Neuronal stem cell (in vitro differentiated cells): ENCODE data around the gene TBX5.
A peak's percentile ranks its signal among the peaks of the same experiment; 100 is the strongest.

Experiments
- DNase-seq: peaks from one replicate; pipeline ENCODE4 v3.0.0-alpha.2; 2013; ENCODE audit warnings: low spot score
- H2AFZ ChIP-seq: one replicate; pipeline ENCODE4 v1.6.1; 2013; ENCODE audit warnings: mild to moderate bottlenecking, low read length, inconsistent platforms
- H2AK5ac ChIP-seq: 2 replicates; pipeline ENCODE4 v1.6.1; 2013; ENCODE audit warnings: low read depth, mild to moderate bottlenecking, inconsistent platforms, low read length, moderate library complexity, mixed read lengths
- H2BK120ac ChIP-seq: 2 replicates; pipeline ENCODE4 v1.6.1; 2013; ENCODE audit warnings: low read depth, mild to moderate bottlenecking, inconsistent platforms, low read length, moderate library complexity, mixed read lengths
- H2BK12ac ChIP-seq: one replicate; pipeline ENCODE4 v1.6.1; 2013; ENCODE audit warnings: low read length, inconsistent platforms
- H2BK15ac ChIP-seq: 2 replicates; pipeline ENCODE4 v1.6.1; 2013; ENCODE audit warnings: mild to moderate bottlenecking, low read length, inconsistent platforms, mixed read lengths
- H2BK5ac ChIP-seq: one replicate; pipeline ENCODE4 v1.6.1; 2013; ENCODE audit warnings: inconsistent platforms, mild to moderate bottlenecking, low read length, moderate library complexity
- H3K14ac ChIP-seq: one replicate; pipeline ENCODE4 v1.6.1; 2013; ENCODE audit warnings: low read length, inconsistent platforms
- H3K18ac ChIP-seq: 2 replicates; pipeline ENCODE4 v1.6.1; 2013; ENCODE audit warnings: low read length, inconsistent platforms
- H3K23ac ChIP-seq: 2 replicates; pipeline ENCODE4 v1.6.1; 2013; ENCODE audit warnings: low read depth, mild to moderate bottlenecking, mixed read lengths, low read length, inconsistent platforms; ENCODE audit not compliant: poor library complexity
- H3K27ac ChIP-seq: replicated peaks from 3 replicates; pipeline ENCODE4 v1.5.1; 2013; ENCODE audit warnings: low read length, inconsistent platforms
- H3K27me3 ChIP-seq, 3 experiments: 2 replicates each; pipeline ENCODE4 v1.6.1; 2013; ENCODE audit warnings: low read length in 3 of 3, mild to moderate bottlenecking in 2 of 3, inconsistent platforms in 1 of 3, low read depth in 1 of 3, mixed read lengths in 1 of 3, moderate library complexity in 1 of 3; ENCODE audit not compliant: control insufficient read depth in 3 of 3, insufficient read depth in 3 of 3
- H3K36me3 ChIP-seq, 2 donors: replicated peaks in 1 of 2; 2 replicates each; pipeline ENCODE4 v1.6.1; 2013; ENCODE audit warnings: low read length in 2 of 2; ENCODE audit not compliant: control insufficient read depth in 2 of 2, insufficient read depth in 2 of 2
- H3K4ac ChIP-seq: 2 replicates; pipeline ENCODE4 v1.6.1; 2013; ENCODE audit warnings: inconsistent platforms, mild to moderate bottlenecking, low read length, moderate library complexity
- H3K4me1 ChIP-seq, 2 donors: 1 replicate in 1 of 2; 2 replicates in 1 of 2; pipeline ENCODE4 v1.6.1; 2013; ENCODE audit warnings: low read length in 2 of 2, low read depth in 1 of 2; ENCODE audit not compliant: control insufficient read depth in 2 of 2, insufficient read depth in 1 of 2
- H3K4me2 ChIP-seq: one replicate; pipeline ENCODE4 v1.6.1; 2013; ENCODE audit warnings: mild to moderate bottlenecking, low read length, inconsistent platforms; ENCODE audit not compliant: insufficient read depth, poor library complexity, severe bottlenecking
- H3K4me3 ChIP-seq, 2 donors: 2 replicates each; pipeline ENCODE4 v1.5.1; 2013; ENCODE audit warnings: low read length in 2 of 2, mild to moderate bottlenecking in 2 of 2, inconsistent platforms in 1 of 2, moderate library complexity in 1 of 2
- H3K79me1 ChIP-seq: one replicate; pipeline ENCODE4 v1.6.1; 2013; ENCODE audit warnings: low read depth, mild to moderate bottlenecking, inconsistent platforms, low read length, moderate library complexity
- H3K9ac ChIP-seq: one replicate; pipeline ENCODE4 v1.6.1; 2013; ENCODE audit warnings: mild to moderate bottlenecking, low read depth, low read length, inconsistent platforms; ENCODE audit not compliant: poor library complexity
- H3K9me3 ChIP-seq, 2 donors: replicated peaks in 1 of 2; 2 replicates each; pipeline versions ENCODE3 to v1.6.1; 2013; ENCODE audit warnings: low read length in 2 of 2, mild to moderate bottlenecking in 2 of 2, inconsistent platforms in 1 of 2, low read depth in 1 of 2, mixed read lengths in 1 of 2, moderate library complexity in 1 of 2; ENCODE audit not compliant: control insufficient read depth in 2 of 2, insufficient read depth in 1 of 2
- H4K8ac ChIP-seq: one replicate; pipeline ENCODE4 v1.6.1; 2013; ENCODE audit warnings: low read depth, mild to moderate bottlenecking, inconsistent platforms, low read length, moderate library complexity
- H4K91ac ChIP-seq: one replicate; pipeline ENCODE4 v1.6.1; 2013; ENCODE audit warnings: low read length, low read depth, mild to moderate bottlenecking, inconsistent platforms; ENCODE audit not compliant: poor library complexity
- WGBS, 2 donors: extraction: QIAGEN DNeasy Blood & Tissue Kit; methylation state at CpG; one replicate each; pipeline ENCODE4 v1.1.7; 2013; ENCODE audit warnings: missing lambda C conversion rate in 2 of 2, mixed read lengths in 1 of 2; ENCODE audit not compliant: insufficient read length in 2 of 2, insufficient replicate concordance in 1 of 2; ENCODE audit errors: extremely low coverage in 2 of 2; 5-methylcytosine and 5-hydroxymethylcytosine counted together

The TBX5 gene

GRCh38 chr12:114407842-114408411 lies 2.0 kb upstream of the TBX5 start:
- Histone ChIP-seq H3K79me1 (no peaks in the 10 kb centered on the region), H3K14ac (no peak overlapping the region), H4K8ac (no peak overlapping the region), H3K9me3 (peaks cover 0 to 3% of the 10 kb centered on the region in 2 donors), H3K36me3 (no peaks in the 10 kb centered on the region), H2AFZ (no peak overlapping the region), H2AK5ac (no peak overlapping the region), H2BK5ac (no peak overlapping the region), H2BK120ac (no peak overlapping the region), H2BK12ac (no peak overlapping the region), H4K91ac (no peak overlapping the region), H3K18ac (no peak overlapping the region), H3K23ac (no peak overlapping the region), H3K27ac (no peak overlapping the region), H3K4me3 (no peak overlapping the region), H2BK15ac (no peak overlapping the region), H3K27me3 (peaks cover 75 to 100% (median 99%) of the 10 kb centered on the region in 3 experiments), H3K4me2 (no peak overlapping the region), H3K4ac (no peak overlapping the region), H3K4me1 (no peaks in the 10 kb centered on the region), H3K9ac (no peak overlapping the region)
- no CpG with 5 or more reads among the region's 31 CpGs for WGBS, 2 donors
- peak; percentile 23 for DNase-seq

- WGBS, 2 donors: no CpG with 5 or more reads among the region's 12 CpGs
- Histone ChIP-seq H3K4me2 (no peak overlapping the region), H3K23ac (no peak overlapping the region), H2BK12ac (no peak overlapping the region), H3K14ac (no peak overlapping the region), H3K4ac (no peak overlapping the region), H3K79me1 (no peaks in the 10 kb centered on the region), H3K18ac (no peak overlapping the region), H3K4me3 (no peak overlapping the region), H3K9ac (no peak overlapping the region), H2AFZ (no peak overlapping the region), H3K27me3 (peaks cover 75 to 100% (median 99%) of the 10 kb centered on the region in 3 experiments), H2AK5ac (no peak overlapping the region), H3K27ac (no peak overlapping the region), H3K4me1 (no peaks in the 10 kb centered on the region), H4K8ac (no peak overlapping the region), H3K9me3 (peaks cover 0 to 3% of the 10 kb centered on the region in 2 donors), H4K91ac (no peak overlapping the region), H2BK15ac (no peak overlapping the region), H2BK120ac (no peak overlapping the region), H3K36me3 (no peaks in the 10 kb centered on the region), H2BK5ac (no peak overlapping the region)
- peak; percentile 26 for DNase-seq
These were observed 1.3 kb upstream of the TBX5 start for GRCh38 chr12:114406984-114407841.

- no peak overlapping the region for H3K4ac ChIP-seq
- H3K36me3 ChIP-seq: no peaks in the 10 kb centered on the region
- no peak overlapping the region for H2AK5ac ChIP-seq
- no peak overlapping the region for H2BK15ac ChIP-seq
- peak overlapping the region; percentile 47 for H3K23ac ChIP-seq
- WGBS, 2 donors: no CpG with 5 or more reads among the region's 24 CpGs
- H2AFZ ChIP-seq: no peak overlapping the region
- H4K91ac ChIP-seq: no peak overlapping the region
- H3K9me3 ChIP-seq: peaks cover 0 to 2% of the 10 kb centered on the region in 2 donors
- no peaks in the 10 kb centered on the region for H3K4me1 ChIP-seq
- peak; percentile 26 for DNase-seq
- no peak overlapping the region for H3K18ac ChIP-seq
- peaks cover 77 to 100% (median 99%) of the 10 kb centered on the region in 3 experiments for H3K27me3 ChIP-seq
- no peak overlapping the region for H2BK120ac ChIP-seq
- no peak overlapping the region for H4K8ac ChIP-seq
- H3K27ac ChIP-seq: no peak overlapping the region
- H3K9ac ChIP-seq: no peak overlapping the region
- no peak overlapping the region for H3K4me2 ChIP-seq
- no peak overlapping the region for H2BK5ac ChIP-seq
- H3K79me1 ChIP-seq: no peaks in the 10 kb centered on the region
- H2BK12ac ChIP-seq: no peak overlapping the region
- H3K4me3 ChIP-seq: no peak overlapping the region
- H3K14ac ChIP-seq: no peak overlapping the region
These were observed 506 bp upstream of the TBX5 start for GRCh38 chr12:114406316-114406983.
